Dermis microvascular lymphatic vessel endothelial cell (primary cell): ENCODE data around the gene TUBGCP3. TPM values are rescaled to one million over a fixed set of nuclear protein-coding genes. Genes with fewer than 3 reads are reported as not detected.

ENCODE experiments used
- DNase-seq, 2 donors: peaks; one replicate each; pipeline versions ENCODE4 v3.0.0 to v3.0.0-alpha.2; 2010; ENCODE audit warnings: low read depth in 2 of 2
- total RNA-seq: library from RNA; depleted of rRNA; stranded (reverse); fragments of >200 nt; gene quantifications from 2 replicates; pipeline ENCODE4 v1.2.1, GENCODE V29; 2014

The TUBGCP3 gene
- total RNA-seq, 1 donor from 2014 or later, result 16.0 TPM

DNA sequence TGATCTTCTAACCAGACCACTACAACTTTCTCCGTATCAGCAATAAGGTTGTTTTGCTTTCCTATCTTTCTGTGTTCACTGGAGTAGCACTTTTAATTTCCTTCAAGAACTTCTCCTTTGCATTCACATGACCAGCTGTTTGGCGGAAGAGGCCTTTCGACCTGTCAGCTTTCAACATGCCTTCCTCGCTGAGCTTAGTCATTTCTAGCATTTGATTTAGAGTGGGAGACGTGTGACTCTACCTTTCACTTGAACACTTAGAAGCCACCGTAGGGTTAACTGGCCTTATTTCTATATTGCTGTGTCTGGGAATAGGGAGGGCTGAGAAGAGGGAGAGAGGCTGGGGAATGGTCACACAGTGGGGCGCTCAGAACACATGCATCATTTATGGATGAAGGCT lies 104.7 kb downstream of the TUBGCP3 start:
- DNase-seq, result no peak

DNA sequence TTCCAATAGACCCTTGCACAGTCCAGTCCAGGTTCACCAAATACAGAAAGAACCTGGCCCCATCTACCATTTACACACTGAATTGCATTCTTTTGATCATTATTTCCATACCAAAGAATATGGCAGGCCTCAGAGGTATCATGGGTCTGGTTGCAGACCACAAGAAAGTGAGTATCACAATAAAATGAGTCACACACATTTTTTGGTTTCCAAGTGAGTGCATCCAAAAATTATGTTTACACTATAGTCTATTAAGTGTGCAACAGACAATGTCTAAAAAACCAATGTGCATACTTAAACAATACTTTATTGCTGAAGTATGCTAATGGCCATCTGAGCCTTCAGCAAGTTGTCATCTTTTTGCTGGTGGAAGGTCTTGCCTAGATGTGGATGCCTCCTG lies 106.5 kb downstream of the TUBGCP3 start:
- DNase-seq, result no peak

DNA sequence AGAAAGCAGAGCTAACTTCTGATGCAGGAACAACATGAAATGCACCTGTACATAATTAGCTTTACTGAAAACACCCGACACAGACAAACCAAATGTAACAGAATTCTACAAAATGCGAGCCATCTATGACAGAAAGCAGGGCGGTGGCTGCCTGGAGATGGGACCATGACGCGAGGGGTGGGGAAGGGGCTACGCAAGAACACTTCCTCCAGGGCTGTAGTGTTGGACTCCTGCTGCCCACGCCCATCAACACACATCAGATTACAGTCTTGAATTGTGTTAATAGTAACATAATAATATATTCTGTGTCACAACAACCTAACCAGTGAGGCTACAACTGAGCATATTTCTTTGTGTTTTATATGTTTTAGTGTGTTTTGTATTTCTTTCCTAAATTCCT lies 108.6 kb downstream of the TUBGCP3 start:
- DNase-seq, result no peak

DNA sequence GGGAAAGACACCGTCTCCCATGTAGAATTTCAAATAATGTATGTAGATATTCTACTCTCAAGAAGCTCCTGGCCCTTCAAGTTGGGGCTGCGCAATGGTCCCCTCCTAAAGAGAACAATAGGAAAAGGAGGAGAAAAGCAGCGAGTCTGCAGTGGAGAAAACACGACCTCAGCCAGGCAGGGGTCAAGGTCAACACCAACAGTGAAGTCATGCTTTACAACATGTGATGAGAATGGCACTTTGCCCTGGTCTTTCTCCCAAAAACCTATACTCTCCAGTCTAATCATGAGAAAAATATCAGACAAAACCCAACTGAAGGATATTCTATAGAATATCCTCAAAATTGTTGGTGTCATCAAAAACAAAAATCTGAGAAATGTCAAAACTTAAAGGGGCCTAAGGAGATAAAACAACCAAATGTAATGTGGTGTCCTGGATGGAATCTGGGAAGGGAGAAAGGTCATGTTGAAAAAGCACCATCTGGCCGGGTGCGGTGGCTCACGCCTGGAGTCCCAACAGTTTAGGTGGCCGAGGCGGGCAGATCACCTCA lies 110.8 kb downstream of the TUBGCP3 start:
- DNase-seq, result no peak

DNA sequence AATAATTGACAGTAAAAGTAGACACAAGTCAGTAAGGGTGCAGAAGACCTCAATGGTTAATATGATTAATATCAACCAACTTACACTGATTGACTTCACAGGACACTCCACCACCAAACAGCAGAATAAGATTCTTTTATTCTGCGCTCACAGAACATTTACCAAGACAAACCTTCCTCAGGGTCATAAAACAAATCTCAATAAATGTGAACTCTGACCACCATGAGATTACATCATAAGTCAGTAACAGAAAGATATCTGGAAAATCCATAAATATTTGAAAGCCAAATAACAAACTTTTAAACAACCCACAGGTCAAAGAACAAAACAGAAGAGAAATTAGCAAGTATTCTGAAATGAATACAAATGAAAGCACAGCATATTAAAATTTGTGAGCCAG lies 112.1 kb downstream of the TUBGCP3 start:
- no peak for DNase-seq

DNA sequence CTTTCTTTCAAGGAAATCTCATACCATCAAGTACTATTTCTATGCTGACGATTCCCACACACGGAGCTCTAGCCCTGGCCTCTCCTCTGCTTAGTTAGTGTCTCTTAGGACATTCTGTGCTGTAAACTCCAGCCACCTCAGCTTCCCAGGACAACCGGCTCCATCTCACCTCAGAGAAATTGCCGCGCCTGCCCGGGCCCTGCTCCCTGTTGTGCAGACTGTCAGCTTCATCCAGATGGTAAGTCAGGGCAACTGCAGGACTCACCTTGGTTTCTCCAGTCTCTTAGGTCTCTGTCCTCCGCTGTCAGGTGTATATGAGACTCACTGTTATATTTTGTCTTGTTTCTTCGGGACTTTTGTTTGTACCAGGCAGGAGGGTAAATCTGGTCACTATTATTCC lies 113.1 kb downstream of the TUBGCP3 start:
- no peak for DNase-seq

DNA sequence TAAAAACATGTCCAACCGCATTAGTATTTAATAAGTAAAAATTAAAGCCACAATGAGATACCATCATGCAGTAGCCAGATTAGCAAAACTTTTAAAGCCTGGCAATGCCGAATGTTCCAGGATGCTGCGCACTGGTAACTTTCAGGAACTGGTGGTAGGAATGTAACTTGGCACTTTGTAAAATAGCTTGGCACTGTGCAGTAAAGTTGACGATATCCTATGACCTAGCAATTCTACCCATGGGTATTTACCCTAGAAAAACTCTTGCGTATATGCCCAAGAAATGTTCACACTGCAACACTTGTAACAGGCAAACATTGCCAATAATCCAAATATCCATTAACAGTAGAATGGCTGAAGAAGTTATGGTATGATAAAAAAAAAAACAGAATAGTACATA lies 114.1 kb downstream of the TUBGCP3 start:
- DNase-seq, result no peak

DNA sequence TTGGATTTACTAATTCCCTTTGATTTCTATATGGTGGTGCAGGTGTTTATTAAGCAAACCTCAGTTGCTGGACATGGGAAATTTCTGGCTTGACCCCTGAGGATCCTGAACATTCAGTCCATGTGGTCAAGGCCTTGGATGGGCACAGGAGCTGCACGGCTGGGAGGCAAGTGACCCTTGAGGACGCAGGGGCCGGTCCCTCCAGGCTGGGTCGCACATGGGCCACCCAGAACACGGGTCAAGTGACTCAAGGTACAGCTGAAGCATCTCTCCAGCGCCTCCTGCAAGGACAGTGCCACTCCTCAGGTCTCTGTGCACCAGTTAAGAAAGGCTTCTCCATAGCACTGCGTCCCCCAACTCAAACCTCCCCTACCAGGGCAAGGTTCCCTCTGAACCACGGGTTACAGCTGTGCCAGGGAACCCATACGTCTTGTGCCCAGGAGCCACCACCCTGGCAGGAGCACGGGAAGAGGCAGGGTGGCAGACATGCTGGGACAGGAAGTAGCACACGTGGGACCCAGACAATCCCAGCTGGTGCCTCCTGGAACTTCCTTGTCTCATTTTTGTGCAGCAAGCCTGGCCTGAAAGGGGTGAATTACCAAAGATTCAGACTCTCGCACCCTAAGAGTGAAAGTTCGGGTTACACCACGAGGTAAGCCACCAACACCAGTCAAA lies 118.7 kb downstream of the TUBGCP3 start:
- DNase-seq, result no peak

DNA sequence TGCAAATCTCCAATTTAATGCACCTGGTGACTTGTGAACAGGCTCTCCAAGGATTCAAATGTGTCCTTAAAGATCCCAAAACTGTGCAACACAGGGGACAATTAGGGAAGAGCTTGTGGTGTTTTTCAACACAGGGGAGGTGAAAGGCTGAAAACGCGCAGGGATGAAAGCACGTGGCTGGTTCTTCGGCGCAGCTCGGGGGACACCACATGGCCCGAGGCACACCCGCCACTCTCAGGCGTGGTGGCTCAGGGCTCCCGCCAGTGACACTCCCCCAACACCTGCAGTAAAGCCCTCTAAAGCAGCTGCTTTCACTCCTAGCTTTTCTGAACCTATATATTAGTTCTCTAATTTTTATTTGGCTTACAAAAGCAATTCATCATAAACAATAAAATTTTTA lies 119.9 kb downstream of the TUBGCP3 start:
- DNase-seq, result no peak

DNA sequence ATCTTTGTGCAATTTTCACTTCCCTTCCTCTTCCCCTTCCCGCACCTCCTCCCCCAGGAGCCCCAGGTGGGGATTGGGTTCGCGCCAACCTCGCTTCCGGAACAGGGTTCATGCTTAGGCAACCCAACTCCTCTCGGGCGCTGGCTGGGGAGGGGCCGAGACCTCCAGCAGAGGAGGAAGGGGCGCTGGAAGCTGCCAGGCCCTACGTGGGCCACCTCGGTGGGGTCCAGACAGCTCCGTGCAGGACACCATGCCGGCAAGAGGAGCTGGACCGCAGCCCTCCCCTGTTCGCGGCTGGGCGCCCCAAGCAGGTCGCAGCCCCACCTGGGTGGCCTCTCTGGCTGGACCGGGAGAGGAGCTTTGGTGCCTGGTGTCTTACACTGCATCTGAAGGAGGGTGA lies 120.7 kb downstream of the TUBGCP3 start:
- DNase-seq, result no peak

DNA sequence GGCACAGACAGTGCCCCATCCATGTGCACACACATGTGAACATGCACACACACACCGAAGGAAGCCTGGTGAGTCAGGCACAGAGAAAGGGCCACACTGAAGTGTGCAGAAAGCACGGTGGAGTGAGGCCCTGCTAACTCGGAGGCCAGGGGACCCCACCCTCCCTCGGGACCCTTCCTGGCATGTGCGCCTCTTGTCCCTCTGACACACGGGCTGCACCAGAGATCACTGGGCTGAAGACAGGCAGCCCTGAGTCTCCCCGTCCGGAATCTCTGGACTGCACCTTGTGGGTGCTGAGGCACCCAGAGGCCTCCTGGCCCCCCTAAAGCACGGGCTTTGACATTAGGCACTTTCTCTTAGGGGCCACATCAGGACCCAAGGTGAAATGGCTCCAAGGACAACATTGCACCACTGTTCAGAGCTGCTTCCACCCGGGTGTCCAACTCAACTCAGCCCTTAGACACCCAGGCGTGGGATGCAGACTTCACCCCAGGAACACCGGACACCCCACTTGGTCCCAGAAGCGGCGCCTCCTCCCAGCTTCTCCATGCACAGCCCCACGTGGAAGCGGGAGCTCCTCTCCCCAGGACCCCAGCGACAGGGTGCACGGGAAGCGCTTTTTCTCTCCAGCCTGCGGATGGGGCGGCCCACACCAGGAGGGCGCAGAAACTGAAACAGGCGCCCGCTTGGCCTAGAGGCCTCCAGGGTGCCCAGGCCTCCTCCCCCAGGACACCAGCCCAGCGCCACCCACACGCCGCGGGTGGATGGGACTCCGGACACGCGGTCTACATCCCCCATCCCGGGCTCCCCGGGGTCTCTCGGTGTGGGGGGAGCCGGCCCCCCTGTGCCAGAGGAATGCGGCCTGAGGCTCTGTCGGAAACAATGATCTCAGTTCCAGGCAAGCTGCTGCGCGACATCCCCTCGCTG lies 121.6 kb downstream of the TUBGCP3 start:
- DNase-seq, result no peak

DNA sequence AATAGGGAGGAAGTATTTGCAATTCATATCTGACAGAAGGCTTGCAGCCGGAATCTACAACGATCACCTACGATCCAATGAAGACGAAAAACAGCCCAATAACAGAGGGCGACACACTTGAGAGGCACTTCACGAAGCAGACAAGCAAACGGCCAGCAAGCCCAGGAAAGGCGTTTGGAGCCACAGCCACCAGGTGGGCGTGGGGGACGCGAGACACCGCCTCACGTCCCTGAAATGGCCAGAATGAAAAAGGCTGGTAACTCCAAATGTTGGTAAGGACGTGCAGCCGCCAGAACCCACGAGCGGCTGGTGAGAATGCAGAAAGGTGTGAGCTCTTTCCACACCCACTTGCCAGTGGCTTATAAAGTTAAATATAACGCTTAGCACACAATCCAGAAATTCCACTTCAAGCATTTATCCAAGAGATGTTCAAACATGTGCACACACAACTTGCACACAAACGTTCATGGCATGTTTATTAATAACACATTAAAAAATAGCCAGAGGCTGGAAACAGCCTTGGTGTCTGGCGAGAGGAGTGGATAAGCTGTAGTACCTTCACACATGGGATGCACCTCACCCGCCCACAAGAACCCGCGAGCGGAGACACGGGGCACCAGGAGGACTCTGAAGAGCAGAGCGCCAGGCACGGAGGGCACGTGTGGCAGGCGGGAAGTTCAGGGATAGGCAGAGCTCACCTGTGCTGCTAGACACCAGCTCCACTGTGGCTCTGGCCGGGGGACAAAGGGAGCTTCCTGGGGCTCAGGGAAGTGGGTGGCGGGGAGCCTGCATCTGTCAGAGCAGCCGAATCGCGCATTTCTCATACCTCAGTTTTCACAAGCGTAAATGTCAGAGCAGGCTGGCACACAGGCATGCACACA lies 122.5 kb downstream of the TUBGCP3 start:
- no peak for DNase-seq

DNA sequence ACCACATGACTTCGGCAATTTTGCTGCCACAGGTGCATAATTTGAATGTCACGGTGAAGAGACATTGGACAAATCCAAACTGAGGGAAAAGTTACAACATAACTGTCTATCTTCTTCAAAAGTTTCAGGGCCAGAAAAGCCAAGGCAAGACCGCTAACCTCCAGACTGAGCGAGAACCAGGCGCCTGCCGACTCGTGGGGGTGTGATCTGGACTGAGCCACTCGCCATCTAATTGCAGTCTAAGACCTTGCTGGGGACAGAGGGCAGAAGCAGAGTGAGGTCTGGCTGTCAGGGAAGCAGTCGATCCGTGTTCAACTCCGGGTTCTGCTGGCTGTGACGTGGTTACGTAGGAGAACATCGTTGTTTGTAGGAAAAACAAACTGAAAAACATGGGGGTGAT lies 123.2 kb downstream of the TUBGCP3 start:
- DNase-seq, result no peak

DNA sequence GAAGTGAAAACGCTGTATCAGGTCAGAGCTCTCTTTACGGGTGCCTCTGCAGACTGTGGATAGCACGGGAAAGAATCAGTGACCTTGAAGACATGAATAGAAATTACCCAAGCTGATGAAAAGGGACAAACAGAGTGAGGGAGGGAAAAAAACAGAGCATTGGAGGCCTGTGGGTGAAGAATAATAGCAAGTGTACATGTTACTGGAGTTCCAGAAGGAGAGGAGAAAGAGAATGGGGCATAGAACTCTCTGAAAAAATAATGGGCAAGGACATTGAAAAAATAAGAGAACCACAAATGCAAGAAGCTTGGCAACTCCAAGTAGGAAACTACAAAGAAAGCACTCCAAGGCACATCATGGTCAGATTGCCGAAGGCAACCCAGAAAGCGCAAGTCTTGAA lies 125.5 kb downstream of the TUBGCP3 start:
- DNase-seq, result no peak

DNA sequence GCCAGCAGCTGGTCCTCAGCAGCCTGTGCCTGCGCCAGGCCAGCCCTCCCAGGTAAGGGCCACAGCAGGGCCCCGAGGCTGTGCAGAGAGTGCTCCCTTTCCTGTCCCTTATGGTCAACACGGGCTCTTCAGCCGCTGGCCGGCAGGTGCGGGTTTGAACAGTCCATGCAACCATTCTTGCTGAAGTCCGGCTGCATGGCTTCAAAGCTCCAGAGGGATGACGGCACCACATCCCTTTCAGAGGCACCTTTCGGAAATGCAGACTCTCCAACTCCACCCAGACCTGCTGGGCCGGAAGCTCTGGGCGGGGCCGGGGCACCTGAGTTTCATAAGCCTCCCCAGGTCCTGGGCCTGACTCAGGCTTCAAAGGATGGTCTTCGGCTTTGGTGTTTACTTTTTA lies 130.5 kb downstream of the TUBGCP3 start:
- DNase-seq, result no peak

DNA sequence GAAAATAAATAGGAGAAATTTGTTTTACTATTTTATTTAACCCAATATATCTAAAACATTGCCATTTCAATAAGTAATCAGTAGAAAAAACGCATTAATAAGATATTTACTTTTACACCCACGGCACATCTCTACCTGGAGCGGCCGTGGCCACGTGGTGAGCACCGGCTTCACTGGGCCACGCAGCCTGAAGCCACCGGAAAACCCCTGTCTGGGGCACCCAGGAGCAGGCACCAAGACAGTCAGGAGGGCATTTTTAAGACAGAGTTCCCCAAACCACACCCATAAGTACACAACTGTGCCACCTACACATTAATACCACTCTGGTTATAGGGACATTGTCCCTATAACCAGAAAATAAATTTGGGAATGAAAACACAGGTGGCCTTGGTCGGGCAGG lies 130.9 kb downstream of the TUBGCP3 start:
- DNase-seq, result no peak

DNA sequence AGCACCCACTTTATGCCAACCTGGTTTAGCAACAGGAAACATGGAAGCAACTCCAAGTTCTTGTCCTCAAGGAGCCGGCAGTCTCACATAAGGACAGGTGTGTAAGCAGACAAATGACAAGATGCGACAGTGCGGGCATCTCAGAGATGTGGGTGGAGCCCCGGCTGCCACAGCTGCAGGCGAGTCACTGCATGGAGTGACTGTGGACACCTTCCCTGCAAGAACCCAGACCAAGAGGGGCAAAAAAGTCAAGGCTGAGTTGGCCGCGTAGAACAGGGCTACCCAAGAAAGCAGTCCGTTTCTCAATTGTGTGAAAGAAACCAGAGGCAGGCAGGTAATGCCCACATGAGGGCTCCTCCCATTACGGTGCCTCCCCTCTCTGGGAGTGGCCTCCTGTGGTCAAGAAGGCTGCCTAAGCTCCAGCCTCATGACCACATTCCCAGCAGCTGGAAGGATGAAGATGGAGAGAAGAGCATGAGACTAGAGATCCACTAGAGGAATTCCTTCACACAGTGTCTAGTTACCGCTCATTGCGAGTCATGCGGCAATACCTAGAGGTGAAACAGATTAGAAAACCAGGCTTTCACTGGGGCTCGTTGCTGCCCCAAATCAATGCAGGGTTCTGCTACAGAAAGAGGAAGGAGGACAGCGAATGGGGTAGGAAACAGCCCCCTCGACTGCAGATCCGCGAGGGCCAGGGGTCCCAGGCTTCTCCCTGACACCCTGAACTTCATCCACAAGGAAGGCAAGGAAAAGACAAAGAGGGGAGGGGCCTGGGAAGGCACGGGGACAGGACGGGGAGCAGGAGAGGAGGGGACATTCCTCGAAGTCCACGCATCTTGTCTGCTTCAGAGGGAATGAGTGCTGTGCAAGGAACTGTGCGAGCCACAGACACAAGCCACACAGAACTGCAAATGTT lies 131.6 kb downstream of the TUBGCP3 start:
- DNase-seq, result no peak

DNA sequence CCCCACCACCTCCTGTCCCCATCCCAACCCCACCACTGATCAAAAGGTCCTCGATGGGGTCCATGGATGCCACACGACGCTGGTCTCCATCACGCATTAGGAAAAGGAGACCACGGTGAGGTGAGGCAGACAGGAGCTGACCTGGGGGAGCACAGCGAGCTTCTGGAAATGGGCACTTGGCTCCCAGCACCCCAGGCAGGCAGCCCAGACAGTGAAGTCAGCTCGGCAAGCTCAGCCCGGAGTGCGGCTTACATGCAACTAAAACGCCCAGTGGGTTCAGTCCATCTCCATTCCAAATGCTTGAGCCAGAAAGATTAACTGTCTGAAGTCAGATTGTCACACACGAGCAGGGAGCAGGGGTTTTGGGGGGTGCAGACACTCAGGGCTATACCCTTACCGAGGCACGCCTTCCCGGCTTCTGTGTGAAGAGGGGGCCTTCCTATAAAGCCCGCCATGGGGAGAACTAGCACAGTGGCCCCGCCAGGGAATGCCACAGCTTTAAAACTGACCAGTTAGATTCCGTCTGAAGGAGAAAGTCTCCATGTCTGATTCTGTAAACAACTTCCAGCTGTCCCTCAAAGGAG lies 132.4 kb downstream of the TUBGCP3 start:
- DNase-seq, result no peak

DNA sequence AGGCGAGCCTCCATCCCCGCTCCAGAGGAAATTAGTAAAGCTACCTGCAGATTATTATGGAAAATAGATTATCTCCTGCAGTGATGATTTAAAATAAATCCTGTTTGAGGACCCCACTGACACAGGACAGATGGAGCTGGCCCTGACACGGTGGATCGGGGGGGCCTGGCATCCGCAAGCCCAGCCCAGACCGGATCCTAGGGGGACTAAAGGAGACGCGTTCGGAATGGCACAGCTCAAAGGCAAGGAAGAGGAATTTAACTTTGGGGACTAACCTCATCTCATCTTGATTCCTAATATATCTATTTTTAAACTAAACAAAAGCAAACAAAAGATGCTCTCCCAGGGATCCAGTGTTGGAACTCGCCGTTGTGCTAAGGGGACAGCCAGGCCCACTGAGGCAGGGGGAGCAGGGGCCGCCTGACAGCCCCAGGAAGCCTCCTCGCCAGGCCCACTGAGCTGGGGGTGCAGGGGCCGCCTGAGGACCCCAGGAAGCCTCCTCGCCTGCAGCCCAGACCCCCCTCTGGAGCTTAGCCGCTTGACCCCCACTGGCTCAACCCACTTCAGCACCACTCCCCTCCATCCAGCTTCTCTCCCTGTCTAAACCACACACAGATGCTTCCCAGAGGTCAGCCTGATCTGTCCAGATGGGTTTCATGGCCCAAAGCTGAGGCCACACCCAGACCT lies 133.2 kb downstream of the TUBGCP3 start:
- no peak for DNase-seq
